Epithelial cell of esophagus (primary cell): ENCODE measurements around the gene C8G.

Source experiments
- DNase-seq: peaks from one replicate; pipeline ENCODE4 v3.0.0; 2010; ENCODE audit warnings: low read depth
- H3K4me3 ChIP-seq: 2 replicates; pipeline ENCODE4 v1.5.1; 2011; ENCODE audit warnings: mild to moderate bottlenecking, low read length, control low read depth
- CTCF ChIP-seq: IDR thresholded peaks from 2 replicates; pipeline ENCODE4 v1.5.1; 2011; ENCODE audit warnings: low read depth, mild to moderate bottlenecking, low read length, control low read depth, inconsistent platforms; ENCODE audit not compliant: insufficient read depth; ENCODE audit errors: missing control alignments

C8G gene

GRCh38 chr9:136991993-136992818 lies 47.2 kb downstream of the C8G start, which contains the start of gene PAXX:
Gene PAXX, plus strand, starts transcription at chr9:136992422. Its CDS starts 22 bp downstream, at chr9:136992444.
- H3K4me3 ChIP-seq = peak within 1 kb of the TSS; percentile 65
- TF ChIP-seq CTCF = no peak
- DNase-seq = peak; percentile 90

- no peak for TF ChIP-seq CTCF
- peak overlapping the region; percentile 65 for H3K4me3 ChIP-seq
- DNase-seq = no peak
Observed at GRCh38 chr9:136992819-136993369, 47.9 kb downstream of the C8G start.

- DNase-seq = peak; percentile 20
- TF ChIP-seq CTCF = no peak
- H3K4me3 ChIP-seq = no peak overlapping the region
Observed at GRCh38 chr9:136994180-136994887, 49.3 kb downstream of the C8G start.

GRCh38 chr9:136994888-136995230 lies 49.8 kb downstream of the C8G start:
- peak overlapping the region; percentile 43 for H3K4me3 ChIP-seq
- DNase-seq = no peak
- no peak for TF ChIP-seq CTCF

GRCh38 chr9:136995362-136995761 lies 50.3 kb downstream of the C8G start:
- peak overlapping the region; percentile 43 for H3K4me3 ChIP-seq
- no peak for TF ChIP-seq CTCF
- no peak for DNase-seq

- TF ChIP-seq CTCF = no peak
- peak; percentile 9 for DNase-seq
- H3K4me3 ChIP-seq = peak overlapping the region; percentile 43
Observed at GRCh38 chr9:136995772-136996311, 50.8 kb downstream of the C8G start.
